H9 (cell line): Measurements from ENCODE around the gene MNAT1. TPM values are rescaled to one million over a fixed set of nuclear protein-coding genes. Genes with fewer than 3 reads are reported as not detected.

Source experiments
- DNase-seq: peaks from one replicate; pipeline ENCODE4 v3.0.0-alpha.2; 2017
- H2AFZ ChIP-seq: one replicate; pipeline ENCODE4 v1.6.1; 2013; ENCODE audit warnings: mild to moderate bottlenecking, low read length, control low read depth, moderate library complexity
- H2AK5ac ChIP-seq: 2 replicates; pipeline ENCODE4 v1.6.1; 2013; ENCODE audit warnings: low read length, control low read depth, mixed read lengths; ENCODE audit not compliant: insufficient read length
- H2BK120ac ChIP-seq: one replicate; pipeline ENCODE4 v1.6.1; 2013; ENCODE audit warnings: low read depth, mild to moderate bottlenecking, low read length, control low read depth, inconsistent platforms; ENCODE audit not compliant: poor library complexity, severe bottlenecking
- H2BK12ac ChIP-seq: 2 replicates; pipeline ENCODE4 v1.6.1; 2013; ENCODE audit warnings: low read length, control low read depth, mixed read lengths, low read depth; ENCODE audit not compliant: insufficient read length
- H2BK15ac ChIP-seq: 2 replicates; pipeline ENCODE4 v1.6.1; 2013; ENCODE audit warnings: low read depth, low read length, control low read depth
- H2BK20ac ChIP-seq: one replicate; pipeline ENCODE4 v1.6.1; 2013; ENCODE audit warnings: low read depth, mild to moderate bottlenecking, low read length, control low read depth, inconsistent platforms; ENCODE audit not compliant: poor library complexity, severe bottlenecking
- H2BK5ac ChIP-seq: 2 replicates; pipeline ENCODE4 v1.6.1; 2013; ENCODE audit warnings: low read length, control low read depth, mixed read lengths; ENCODE audit not compliant: insufficient read length
- H3K14ac ChIP-seq: 2 replicates; pipeline ENCODE4 v1.6.1; 2013; ENCODE audit warnings: low read length, control low read depth; ENCODE audit not compliant: insufficient read depth
- H3K18ac ChIP-seq: 2 replicates; pipeline ENCODE4 v1.6.1; 2013; ENCODE audit warnings: low read depth, mild to moderate bottlenecking, mixed read lengths, low read length, control low read depth; ENCODE audit not compliant: insufficient read length
- H3K23ac ChIP-seq: 2 replicates; pipeline ENCODE4 v1.6.1; 2013; ENCODE audit warnings: low read length, control low read depth, mixed read lengths, low read depth; ENCODE audit not compliant: insufficient read length
- H3K23me2 ChIP-seq: 2 replicates; pipeline ENCODE4 v1.6.1; 2013; ENCODE audit warnings: low read depth, mild to moderate bottlenecking, mixed read lengths, low read length, control low read depth; ENCODE audit not compliant: insufficient read length, poor library complexity, severe bottlenecking
- H3K27ac ChIP-seq: 2 replicates; pipeline ENCODE4 v1.5.1; 2013; ENCODE audit warnings: low read length, control low read depth, mixed read lengths, low read depth; ENCODE audit not compliant: insufficient read length
- H3K27me3 ChIP-seq: 2 replicates; pipeline ENCODE4 v1.6.1; 2013; ENCODE audit warnings: low read length, control low read depth, inconsistent platforms; ENCODE audit not compliant: insufficient read depth
- H3K4ac ChIP-seq: 2 replicates; pipeline ENCODE4 v1.6.1; 2013; ENCODE audit warnings: low read depth, mild to moderate bottlenecking, control low read depth, inconsistent platforms, low read length, moderate library complexity
- H3K4me1 ChIP-seq: 2 replicates; pipeline ENCODE4 v1.6.1; 2013; ENCODE audit warnings: low read length, control low read depth, inconsistent platforms; ENCODE audit not compliant: insufficient read depth
- H3K4me2 ChIP-seq: 2 replicates; pipeline ENCODE4 v1.6.1; 2013; ENCODE audit warnings: low read length, control low read depth, mixed read lengths; ENCODE audit not compliant: insufficient read length, insufficient read depth
- H3K56ac ChIP-seq: 2 replicates; pipeline ENCODE4 v1.6.1; 2013; ENCODE audit warnings: low read depth, mild to moderate bottlenecking, mixed read lengths, low read length, control low read depth; ENCODE audit not compliant: insufficient read length
- H3K79me1 ChIP-seq: 2 replicates; pipeline ENCODE4 v1.6.1; 2013; ENCODE audit warnings: low read depth, mild to moderate bottlenecking, moderate library complexity, low read length, control low read depth, inconsistent platforms; ENCODE audit not compliant: insufficient read depth, poor library complexity, severe bottlenecking
- H3K79me2 ChIP-seq: 2 replicates; pipeline ENCODE4 v1.6.1; 2013; ENCODE audit warnings: low read length, control low read depth, inconsistent platforms; ENCODE audit not compliant: insufficient read depth
- H3K9ac ChIP-seq: 2 replicates; pipeline ENCODE4 v1.6.1; 2013; ENCODE audit warnings: low read length, control low read depth, mixed read lengths; ENCODE audit not compliant: insufficient read length; ENCODE audit errors: extremely low read depth
- H3K9me3 ChIP-seq: one replicate; pipeline ENCODE4 v1.6.1; 2013; ENCODE audit warnings: low read depth, low read length, inconsistent platforms; ENCODE audit not compliant: control insufficient read depth
- H3T11ph ChIP-seq: one replicate; pipeline ENCODE4 v1.6.1; 2013; ENCODE audit warnings: mild to moderate bottlenecking, low read length, control low read depth, inconsistent platforms
- H4K20me1 ChIP-seq: one replicate; pipeline ENCODE4 v1.6.1; 2013; ENCODE audit not compliant: control insufficient read depth, insufficient read length, insufficient read depth
- H4K5ac ChIP-seq: 2 replicates; pipeline ENCODE4 v1.6.1; 2013; ENCODE audit warnings: low read depth, mild to moderate bottlenecking, mixed read lengths, low read length, control low read depth; ENCODE audit not compliant: insufficient read length
- H4K8ac ChIP-seq: replicated peaks from 2 replicates; pipeline ENCODE4 v1.6.1; 2013; ENCODE audit warnings: low read length, control low read depth, mixed read lengths, low read depth; ENCODE audit not compliant: insufficient read length
- H4K91ac ChIP-seq: 2 replicates; pipeline ENCODE4 v1.6.1; 2013; ENCODE audit warnings: low read depth, mild to moderate bottlenecking, moderate library complexity, mixed read lengths, low read length, control low read depth; ENCODE audit not compliant: insufficient read length
- H3K27ac Mint-ChIP-seq, 3 experiments: 2 replicates in 2 of 3; 3 replicates in 1 of 3; pipeline ENCODE4 v1.8.0; 2020 to 2021; ENCODE audit warnings: mixed read lengths in 3 of 3, mild to moderate bottlenecking in 1 of 3, moderate library complexity in 1 of 3
- H3K27me3 Mint-ChIP-seq: 2 replicates; pipeline ENCODE4 v1.8.0; 2021; ENCODE audit warnings: low read depth, mild to moderate bottlenecking, moderate library complexity, mixed read lengths
- H3K36me3 Mint-ChIP-seq, 3 experiments: 2 replicates in 2 of 3; 3 replicates in 1 of 3; pipeline ENCODE4 v1.8.0; 2020 to 2021; ENCODE audit warnings: low read depth in 3 of 3, mixed read lengths in 3 of 3; ENCODE audit not compliant: insufficient read depth in 1 of 3
- H3K4me1 Mint-ChIP-seq, 2 experiments: 2 replicates each; pipeline ENCODE4 v1.8.0; 2020; ENCODE audit warnings: mixed read lengths in 2 of 2
- H3K4me3 Mint-ChIP-seq, 2 experiments: 2 replicates in 1 of 2; 3 replicates in 1 of 2; pipeline ENCODE4 v1.8.0; 2020 to 2021; ENCODE audit warnings: mild to moderate bottlenecking in 2 of 2, mixed read lengths in 2 of 2, moderate library complexity in 1 of 2
- H3K9me3 Mint-ChIP-seq, 2 experiments: 2 replicates in 1 of 2; 3 replicates in 1 of 2; pipeline ENCODE4 v1.8.0; 2020; ENCODE audit warnings: mild to moderate bottlenecking in 2 of 2, mixed read lengths in 2 of 2, moderate library complexity in 1 of 2
- CTCF ChIP-seq: fragments of 200-600 bp; sonication (generic); conservative IDR thresholded peaks from 3 replicates; pipeline ENCODE4 v1.8.0; 2021; ENCODE audit warnings: antibody characterized with exemption, mild to moderate bottlenecking
- WGBS: extraction: QIAGEN DNeasy Blood & Tissue Kit; methylation state at CpG from one replicate; pipeline ENCODE4 v1.1.7; 2013; ENCODE audit warnings: missing lambda C conversion rate, low lambda C conversion rate, mixed read lengths; ENCODE audit not compliant: insufficient read length; ENCODE audit errors: extremely low coverage; 5-methylcytosine and 5-hydroxymethylcytosine counted together
- total RNA-seq: library from RNA; stranded (reverse); gene quantifications from 2 replicates; pipeline ENCODE4 v1.2.1, GENCODE V29; 2021

Gene MNAT1
- total RNA-seq, 1 experiment from 2014 or later = 43.1 TPM

GRCh38 chr14:60812987-60813386 is 78.4 kb downstream of the MNAT1 start:
- Mint-ChIP-seq H3K4me3 (no peak overlapping the region), H3K9me3 (no peaks in the 10 kb centered on the region), H3K27me3 (no peaks in the 10 kb centered on the region), H3K36me3 (peaks cover 5 to 20% (median 13%) of the 10 kb centered on the region in 3 experiments; a peak in 6 of 7 replicates), H3K4me1 (peaks cover 0 to 4% of the 10 kb centered on the region in 2 experiments; a peak in 1 of 4 replicates), H3K27ac (peak overlapping the region in 2 of 3 experiments; percentile 2; a peak in 1 of 7 replicates)
- no peak overlapping the region for H3T11ph ChIP-seq
- no peak overlapping the region for H2BK20ac ChIP-seq
- no peak overlapping the region for H3K27ac ChIP-seq
- TF ChIP-seq CTCF = no peak
- H4K8ac ChIP-seq = no peak overlapping the region
- H2AFZ ChIP-seq = no peak overlapping the region
- no peaks in the 10 kb centered on the region for H3K23me2 ChIP-seq
- no peak overlapping the region for H3K4me2 ChIP-seq
- no peak overlapping the region for H3K56ac ChIP-seq
- no peak overlapping the region for H2BK5ac ChIP-seq
- H2BK120ac ChIP-seq = no peak overlapping the region
- WGBS = no CpG with 5 or more reads among the region's 7 CpGs
- H3K79me1 ChIP-seq = no peaks in the 10 kb centered on the region
- H4K5ac ChIP-seq = no peak overlapping the region
- no peak overlapping the region for H3K18ac ChIP-seq
- no peaks in the 10 kb centered on the region for H4K20me1 ChIP-seq
- H3K9me3 ChIP-seq = no peaks in the 10 kb centered on the region
- H2BK15ac ChIP-seq = no peak overlapping the region
- H3K79me2 ChIP-seq = no peaks in the 10 kb centered on the region
- H3K9ac ChIP-seq = no peak overlapping the region
- H3K4ac ChIP-seq = no peak overlapping the region
- no peak for DNase-seq
- H4K91ac ChIP-seq = no peak overlapping the region
- no peaks in the 10 kb centered on the region for H3K27me3 ChIP-seq
- no peak overlapping the region for H3K23ac ChIP-seq
- H2AK5ac ChIP-seq = no peak overlapping the region
- H3K14ac ChIP-seq = no peak overlapping the region
- H3K4me1 ChIP-seq = no peaks in the 10 kb centered on the region
- H2BK12ac ChIP-seq = no peak overlapping the region
